GM21423 (cell line): ENCODE results near the gene IL17RE.
A peak's percentile ranks its signal among the peaks of the same experiment; 100 is the strongest.

ENCODE experiments used
- ATAC-seq: cut with Tn5 transposase; IDR thresholded peaks from one replicate; pipeline ENCODE4 v1.9.1; 2021; ENCODE audit warnings: mild to moderate bottlenecking, moderate library complexity; ENCODE audit not compliant: unreplicated experiment

IL17RE gene

DNA sequence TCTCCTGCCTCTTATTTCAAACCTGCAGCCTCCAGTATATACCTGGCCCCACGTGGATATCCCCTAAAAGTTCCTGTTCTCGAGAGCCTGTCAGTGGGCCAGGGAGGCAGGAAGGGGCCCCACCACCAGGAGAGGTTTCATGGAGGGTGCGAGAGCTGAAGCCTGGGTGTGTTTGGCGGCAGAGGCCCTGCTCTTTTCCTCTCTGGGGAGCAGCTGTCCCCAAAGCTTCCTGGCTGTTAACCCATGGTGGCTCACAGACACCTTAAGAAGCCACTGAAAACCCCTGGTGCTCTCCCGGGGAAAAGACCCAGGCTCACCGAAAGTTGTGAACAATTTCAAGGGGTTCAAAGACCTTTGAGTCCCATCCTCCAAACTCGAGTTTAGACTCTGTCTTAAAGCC is 48.5 kb downstream of the IL17RE start:
- peak; percentile 32 for ATAC-seq

DNA sequence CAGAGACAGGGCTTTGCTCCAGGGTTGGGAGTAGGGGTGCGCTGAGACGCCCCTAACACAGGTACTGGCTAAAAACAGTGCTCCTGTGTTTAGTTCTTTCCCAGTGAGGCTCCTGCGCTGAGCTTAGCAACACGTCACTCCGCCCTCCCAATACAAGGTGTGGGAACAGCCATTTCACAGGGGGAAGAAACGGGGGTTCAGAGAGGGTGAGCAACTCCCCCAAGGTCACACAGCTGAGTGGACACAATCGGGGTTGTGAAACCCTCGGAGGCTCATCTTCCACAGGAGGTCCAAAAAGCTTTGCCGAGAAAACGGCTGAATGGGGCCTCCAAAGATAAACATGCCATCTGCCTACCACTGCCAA is 48.9 kb downstream of the IL17RE start:
- ATAC-seq: peak; percentile 18

DNA sequence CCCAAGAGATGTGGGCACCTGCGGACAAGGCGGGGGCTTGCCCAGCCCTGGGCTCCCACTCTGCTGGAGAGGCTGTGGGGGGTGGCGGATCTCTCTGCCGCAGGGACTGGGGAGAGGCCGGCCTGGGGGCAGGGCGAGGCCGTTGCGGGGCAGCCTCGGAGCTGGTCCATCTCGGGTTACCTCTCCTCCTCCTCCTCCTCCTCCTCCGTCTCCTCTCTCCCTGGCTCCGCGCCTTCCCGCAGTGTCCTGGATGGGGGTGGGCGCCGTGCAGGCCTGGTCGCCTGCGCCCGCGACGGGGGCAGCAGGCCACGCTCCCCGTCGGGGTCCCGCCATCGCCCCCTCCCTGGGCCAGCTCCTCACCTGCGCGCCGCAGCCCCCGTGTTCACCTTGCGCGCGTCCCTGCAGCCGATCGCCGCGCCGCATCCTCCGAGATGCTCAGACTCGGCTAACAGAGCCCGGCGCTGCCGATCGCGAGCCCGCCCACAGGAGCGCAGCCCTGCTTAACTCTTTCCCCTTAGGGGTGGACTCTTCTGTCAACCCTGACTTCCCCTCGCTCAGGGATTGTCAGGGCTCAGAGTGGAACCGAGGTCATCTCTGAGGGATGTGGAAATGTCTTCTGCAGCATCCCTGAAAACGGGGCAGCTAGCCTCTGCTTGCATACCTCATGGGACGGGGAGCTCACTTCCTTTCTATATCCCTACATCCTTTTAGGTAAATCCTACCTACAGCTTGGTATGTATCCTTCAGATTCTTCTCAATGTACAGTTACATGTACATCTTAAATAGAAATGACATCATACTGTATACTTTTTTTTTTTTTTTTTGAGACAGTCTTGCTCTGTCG is 49.5 kb downstream of the IL17RE start, which contains the start of gene PRRT3:
Gene PRRT3, minus strand, starts transcription at position 447 of the 844 bp plus-strand sequence. CDS start 2,293 bp downstream, outside the sequence.
- peak; percentile 67 for ATAC-seq

DNA sequence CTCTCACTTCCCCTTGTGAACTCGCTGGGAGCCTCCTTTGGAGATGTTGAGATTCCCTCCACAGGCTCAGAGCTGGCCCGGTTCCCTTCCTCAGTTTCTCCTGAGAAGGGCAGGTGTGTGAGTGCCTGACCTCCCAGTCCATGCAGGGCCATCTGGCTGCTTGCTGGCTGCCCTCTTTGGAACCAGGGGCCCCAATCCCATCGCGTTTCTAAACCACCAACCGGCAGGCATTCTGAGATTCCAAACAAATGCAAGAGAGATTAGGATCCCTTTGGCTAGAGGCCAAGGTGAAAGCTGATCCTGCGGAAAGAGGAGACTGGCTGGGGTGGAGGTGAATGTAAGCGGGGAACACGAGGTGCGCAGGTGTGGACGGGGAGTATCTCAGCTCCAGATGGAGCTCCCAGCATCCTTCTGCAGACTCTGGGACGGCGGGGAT is 52.4 kb downstream of the IL17RE start:
- ATAC-seq: no peak

DNA sequence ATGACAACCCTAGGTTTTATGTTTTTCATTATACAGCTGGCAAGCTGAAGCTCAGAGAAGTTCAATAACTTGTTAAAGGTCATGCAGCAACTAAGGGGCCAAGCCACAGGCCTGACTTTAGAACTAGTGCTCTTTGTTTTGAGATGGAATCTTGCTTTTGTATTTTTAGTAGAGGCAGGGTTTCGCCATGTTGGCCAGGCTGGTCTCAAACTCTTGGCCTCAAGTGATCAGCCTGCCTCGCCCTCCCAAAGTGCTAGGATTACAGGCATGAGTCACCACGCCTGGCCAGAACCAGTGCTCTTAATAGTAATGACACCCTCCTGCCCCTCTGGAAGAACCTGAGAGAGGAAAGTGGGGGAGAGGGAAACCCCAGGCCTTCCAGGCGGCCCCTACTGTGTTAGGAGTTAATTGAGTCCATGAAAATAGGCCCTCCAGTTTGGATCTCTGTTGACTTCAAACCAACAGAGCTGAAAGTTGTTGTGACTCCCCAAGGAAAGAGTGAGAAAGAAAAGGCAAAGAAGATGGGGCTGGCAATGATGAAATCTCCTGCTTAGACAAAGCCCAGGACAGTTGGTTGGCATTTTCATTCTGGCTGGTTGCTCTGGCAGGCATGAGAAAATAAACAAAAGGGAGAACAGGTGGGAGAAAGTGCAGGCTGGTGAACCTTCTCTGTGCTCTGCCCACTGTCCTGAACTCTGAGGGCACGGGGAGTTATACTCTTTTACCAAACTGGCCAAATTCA is 53.1 kb downstream of the IL17RE start:
- no peak for ATAC-seq

DNA sequence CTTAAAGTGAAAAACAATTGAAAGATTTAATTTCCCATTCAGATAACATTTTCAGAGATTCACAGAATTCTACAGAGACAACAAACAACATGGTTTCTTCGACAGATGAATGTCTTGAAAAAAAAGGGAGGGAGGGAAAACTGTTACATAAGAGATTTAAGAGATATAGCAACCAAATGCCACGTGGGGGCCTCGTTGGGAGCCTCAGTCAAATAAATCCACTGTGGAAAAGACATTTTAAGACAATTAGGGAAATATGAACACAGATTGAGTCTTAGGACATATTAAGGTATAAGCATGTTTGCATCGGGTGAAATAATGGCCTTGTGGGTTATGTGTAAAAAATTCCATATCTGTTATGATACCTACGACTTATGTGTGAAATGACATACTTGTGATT is 54.6 kb downstream of the IL17RE start:
- ATAC-seq: no peak

DNA sequence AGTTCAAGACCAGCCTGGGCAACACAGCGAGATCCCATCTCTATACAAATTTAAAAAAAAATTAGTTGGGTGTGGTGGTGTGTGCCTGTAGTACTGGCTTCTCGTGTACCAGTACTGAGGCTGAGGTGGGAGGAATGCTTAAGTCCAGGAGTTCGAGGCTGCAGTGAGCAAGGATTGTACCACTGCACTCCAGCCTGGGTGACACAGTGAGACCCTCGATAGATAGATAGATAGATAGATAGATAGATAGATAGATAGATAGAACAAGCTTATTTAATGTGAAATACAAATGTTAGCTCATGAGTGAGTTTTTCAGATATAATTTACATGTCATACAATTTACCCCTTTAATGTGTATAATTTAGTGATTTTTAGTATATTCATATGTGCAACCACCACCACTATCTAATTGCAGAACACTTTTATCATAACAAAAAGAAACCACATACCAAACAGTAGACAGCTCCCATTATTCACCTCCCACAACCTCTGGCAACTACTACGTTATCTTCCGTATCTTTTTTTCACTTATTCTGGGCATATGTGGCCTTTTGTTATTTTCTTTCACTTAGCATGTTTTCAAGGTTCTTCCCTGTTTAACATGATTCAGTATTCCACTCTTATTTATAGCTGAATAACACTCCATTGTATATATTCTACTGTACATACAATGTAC is 62.7 kb downstream of the IL17RE start:
- no peak for ATAC-seq
